Fibroblast of skin of left biceps (primary cell): ENCODE measurements around the gene DOCK4.

Source experiments
- DNase-seq, 2 experiments: peaks; one replicate each; pipeline ENCODE4 v3.0.0-alpha.2; 2013; ENCODE audit warnings: low read depth in 2 of 2

The DOCK4 gene

GRCh38 chr7:112081778-112082177, 124.4 kb downstream of the DOCK4 start:
- no peak for DNase-seq

GRCh38 chr7:112080978-112081377, 125.2 kb downstream of the DOCK4 start:
- DNase-seq = no peak

GRCh38 chr7:112080441-112080840, 125.8 kb downstream of the DOCK4 start:
- peak; percentile 43 to 47 for DNase-seq

- no peak for DNase-seq
These were observed 126.5 kb downstream of the DOCK4 start for GRCh38 chr7:112079673-112080072.

- no peak for DNase-seq
These were observed 127.1 kb downstream of the DOCK4 start for GRCh38 chr7:112079122-112079521.

- no peak for DNase-seq
These were observed 129.9 kb downstream of the DOCK4 start for GRCh38 chr7:112076324-112076723.

GRCh38 chr7:112074464-112074863, 131.7 kb downstream of the DOCK4 start:
- DNase-seq = no peak

GRCh38 chr7:112073530-112073929, 132.7 kb downstream of the DOCK4 start:
- DNase-seq = no peak

GRCh38 chr7:112072541-112073245, 133.5 kb downstream of the DOCK4 start:
- DNase-seq = no peak

- no peak for DNase-seq
These were observed 134.3 kb downstream of the DOCK4 start for GRCh38 chr7:112071856-112072255.

GRCh38 chr7:112070674-112071256, 135.4 kb downstream of the DOCK4 start:
- DNase-seq = no peak

- DNase-seq = no peak
These were observed 136.3 kb downstream of the DOCK4 start for GRCh38 chr7:112069879-112070321.

GRCh38 chr7:112068967-112069366, 137.2 kb downstream of the DOCK4 start:
- no peak for DNase-seq

- DNase-seq = no peak
These were observed 138.3 kb downstream of the DOCK4 start for GRCh38 chr7:112067632-112068540.

- no peak for DNase-seq
These were observed 139.0 kb downstream of the DOCK4 start for GRCh38 chr7:112067200-112067599.

- DNase-seq = no peak
These were observed 140.4 kb downstream of the DOCK4 start for GRCh38 chr7:112065758-112066157.

- DNase-seq = no peak
These were observed 141.4 kb downstream of the DOCK4 start for GRCh38 chr7:112064627-112065385.

GRCh38 chr7:112063974-112064373, 142.2 kb downstream of the DOCK4 start:
- DNase-seq = no peak

- DNase-seq = no peak
These were observed 145.1 kb downstream of the DOCK4 start for GRCh38 chr7:112061051-112061450.

- no peak for DNase-seq
These were observed 145.6 kb downstream of the DOCK4 start for GRCh38 chr7:112060625-112061024.

GRCh38 chr7:112059675-112060074, 146.5 kb downstream of the DOCK4 start:
- DNase-seq = no peak

GRCh38 chr7:112058686-112059085, 147.5 kb downstream of the DOCK4 start:
- DNase-seq = no peak
